HCT116 (cell line): Measurements from ENCODE around the gene H6PD.

Source experiments
- CEBPB ChIP-seq: IDR thresholded peaks from 2 replicates; pipeline ENCODE4 v1.6.1; 2012; ENCODE audit warnings: low read depth
- EGR1 ChIP-seq: IDR thresholded peaks from 2 replicates; pipeline ENCODE4 v1.6.1; 2012; ENCODE audit warnings: low read depth
- EZH2 ChIP-seq: fragments of 200-600 bp; sonication (generic); IDR thresholded peaks from 2 replicates; pipeline ENCODE4 v1.6.1; 2017; ENCODE audit warnings: antibody characterized with exemption, mixed run types
- FOSL1 ChIP-seq: IDR thresholded peaks from 2 replicates; pipeline ENCODE4 v1.6.1; 2012; ENCODE audit warnings: low read depth
- POLR2A ChIP-seq: IDR thresholded peaks from 2 replicates; pipeline ENCODE4 v1.7.0; 2011; ENCODE audit warnings: borderline replicate concordance; ENCODE audit not compliant: insufficient read depth, insufficient read length; ENCODE audit errors: extremely low read depth
- POLR2AphosphoS5 ChIP-seq: IDR thresholded peaks from 2 replicates; pipeline ENCODE4 v1.6.1; 2011; ENCODE audit warnings: mild to moderate bottlenecking, low read depth, low read length, moderate library complexity
- RAD21 ChIP-seq: IDR thresholded peaks from 2 replicates; pipeline ENCODE4 v1.6.1; 2012; ENCODE audit warnings: low read depth, mild to moderate bottlenecking
- REST ChIP-seq: IDR thresholded peaks from 2 replicates; pipeline ENCODE4 v1.6.1; 2012; ENCODE audit warnings: low read depth
- YY1 ChIP-seq: IDR thresholded peaks from 2 replicates; pipeline ENCODE4 v1.6.1; 2011; ENCODE audit warnings: low read length, low read depth, moderate library complexity, mild to moderate bottlenecking; ENCODE audit not compliant: insufficient replicate concordance; ENCODE audit errors: extremely low read depth
- ZBTB33 ChIP-seq: IDR thresholded peaks from 2 replicates; pipeline ENCODE4 v1.6.1; 2011; ENCODE audit warnings: mild to moderate bottlenecking, low read length, moderate library complexity; ENCODE audit not compliant: insufficient replicate concordance; ENCODE audit errors: extremely low read depth
- ZFX ChIP-seq: fragments of 450-650 bp; IDR thresholded peaks from 2 replicates; pipeline ENCODE4 v1.6.1; 2017
- ZNF274 ChIP-seq: fragments of 200-500 bp; sonication (Bioruptor generic); IDR thresholded peaks from 2 replicates; pipeline ENCODE4 v1.6.1; 2014; ENCODE audit warnings: mild to moderate bottlenecking, low read depth, low read length, inconsistent platforms
- TF ChIP-seq, protein P1 (sequence below), 3 experiments: fragments of 200-600 bp in 1 of 3; sonication (generic) in 1 of 3; IDR thresholded peaks in 2 of 3; conservative IDR thresholded peaks in 1 of 3; 2 replicates each; pipeline ENCODE4 v1.5.1; 2012 to 2017; ENCODE audit warnings: low read depth in 2 of 3, low read length in 2 of 3, antibody characterized with exemption in 1 of 3, borderline replicate concordance in 1 of 3, control low read depth in 1 of 3, mild to moderate bottlenecking in 1 of 3, mixed read lengths in 1 of 3, mixed run types in 1 of 3, moderate library complexity in 1 of 3; ENCODE audit not compliant: insufficient read depth in 1 of 3

GRCh38 chr1:9202240-9202870 is 32.2 kb upstream of the H6PD start:
- TF ChIP-seq, protein P1, sequence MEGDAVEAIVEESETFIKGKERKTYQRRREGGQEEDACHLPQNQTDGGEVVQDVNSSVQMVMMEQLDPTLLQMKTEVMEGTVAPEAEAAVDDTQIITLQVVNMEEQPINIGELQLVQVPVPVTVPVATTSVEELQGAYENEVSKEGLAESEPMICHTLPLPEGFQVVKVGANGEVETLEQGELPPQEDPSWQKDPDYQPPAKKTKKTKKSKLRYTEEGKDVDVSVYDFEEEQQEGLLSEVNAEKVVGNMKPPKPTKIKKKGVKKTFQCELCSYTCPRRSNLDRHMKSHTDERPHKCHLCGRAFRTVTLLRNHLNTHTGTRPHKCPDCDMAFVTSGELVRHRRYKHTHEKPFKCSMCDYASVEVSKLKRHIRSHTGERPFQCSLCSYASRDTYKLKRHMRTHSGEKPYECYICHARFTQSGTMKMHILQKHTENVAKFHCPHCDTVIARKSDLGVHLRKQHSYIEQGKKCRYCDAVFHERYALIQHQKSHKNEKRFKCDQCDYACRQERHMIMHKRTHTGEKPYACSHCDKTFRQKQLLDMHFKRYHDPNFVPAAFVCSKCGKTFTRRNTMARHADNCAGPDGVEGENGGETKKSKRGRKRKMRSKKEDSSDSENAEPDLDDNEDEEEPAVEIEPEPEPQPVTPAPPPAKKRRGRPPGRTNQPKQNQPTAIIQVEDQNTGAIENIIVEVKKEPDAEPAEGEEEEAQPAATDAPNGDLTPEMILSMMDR (IDR thresholded peaks at IDR 0.05 in 2 of 3, conservative IDR thresholded peaks at IDR 0.05 in 1 of 3; ENCODE audit: borderline replicate concordance in 1 of 3, insufficient read depth in 1 of 3, low read depth in 2 of 3, low read length in 2 of 3) = no peak
- TF ChIP-seq EZH2 (no peak; the same call in 1 of the 2 replicates), RAD21 (no peak), POLR2A (no peak), ZNF274 (no peak), YY1 (no peak), REST (no peak), POLR2AphosphoS5 (no peak), FOSL1 (no peak), EGR1 (no peak), ZFX (no peak), CEBPB (no peak), ZBTB33 (no peak)
